GM19351 (cell line): ENCODE measurements around the gene TRMT44.
"Not testable (repeated sequence)": the region's sequence is repeated elsewhere in the genome, so short reads cannot be mapped to it uniquely, and the experiment has no call there.

Experiments
- ATAC-seq: cut with Tn5 transposase; IDR thresholded peaks from one replicate; pipeline ENCODE4 v1.9.1; 2021; ENCODE audit warnings: mild to moderate bottlenecking, moderate library complexity; ENCODE audit not compliant: unreplicated experiment

TRMT44 gene

DNA sequence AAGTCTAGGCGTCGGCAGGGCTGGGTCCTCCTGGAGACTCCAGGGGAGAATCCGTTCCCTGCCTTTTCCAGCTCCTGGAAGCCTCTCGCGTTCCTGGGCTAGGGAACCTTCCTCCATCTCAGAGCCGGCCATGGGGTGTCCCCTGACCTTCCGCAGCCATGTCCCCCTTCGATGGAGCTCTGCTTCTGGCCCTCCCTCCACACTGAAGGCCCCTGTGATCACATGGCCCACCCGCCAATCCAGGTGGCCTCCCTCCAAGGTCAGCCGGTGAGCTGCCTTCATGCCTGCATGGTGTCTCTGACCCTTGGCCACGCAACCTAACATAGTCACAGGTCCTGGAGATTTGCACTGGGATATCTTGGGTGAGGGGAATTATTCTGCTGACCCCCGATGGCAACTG is 69.6 kb downstream of the TRMT44 start:
- ATAC-seq: no peak

DNA sequence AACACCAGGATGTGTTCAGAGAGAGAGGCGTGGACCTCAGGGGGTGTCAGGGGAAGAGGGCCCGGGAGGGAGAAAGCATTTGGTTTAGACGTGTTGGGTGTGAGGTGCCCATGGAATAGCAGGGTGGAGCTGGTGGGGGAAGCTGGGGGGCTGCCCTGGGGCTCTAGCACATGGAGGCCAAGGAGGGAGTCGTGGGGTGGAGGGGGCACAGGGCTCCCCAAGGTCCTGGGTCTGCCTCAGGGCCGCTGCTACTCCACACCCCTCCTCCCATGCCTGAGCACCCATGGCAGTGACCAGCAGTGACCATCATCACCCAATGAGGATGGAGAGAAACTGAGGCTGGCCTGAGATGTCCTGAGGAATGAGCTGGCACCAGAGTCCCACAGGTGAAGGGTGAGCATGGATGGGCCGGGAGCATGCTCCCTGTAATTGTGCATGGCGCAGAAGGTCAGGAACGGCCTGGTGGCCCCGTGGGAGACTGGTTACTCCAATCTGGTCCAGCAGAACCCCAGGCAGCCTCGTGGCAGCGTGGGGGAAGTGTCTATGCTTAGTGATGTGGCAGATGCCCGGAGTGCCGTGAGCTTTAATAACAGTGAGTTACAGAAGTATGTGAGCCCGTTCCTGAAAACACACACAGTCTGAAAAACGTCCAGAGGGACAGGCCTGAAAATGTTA is 70.2 kb downstream of the TRMT44 start:
- ATAC-seq: no peak

DNA sequence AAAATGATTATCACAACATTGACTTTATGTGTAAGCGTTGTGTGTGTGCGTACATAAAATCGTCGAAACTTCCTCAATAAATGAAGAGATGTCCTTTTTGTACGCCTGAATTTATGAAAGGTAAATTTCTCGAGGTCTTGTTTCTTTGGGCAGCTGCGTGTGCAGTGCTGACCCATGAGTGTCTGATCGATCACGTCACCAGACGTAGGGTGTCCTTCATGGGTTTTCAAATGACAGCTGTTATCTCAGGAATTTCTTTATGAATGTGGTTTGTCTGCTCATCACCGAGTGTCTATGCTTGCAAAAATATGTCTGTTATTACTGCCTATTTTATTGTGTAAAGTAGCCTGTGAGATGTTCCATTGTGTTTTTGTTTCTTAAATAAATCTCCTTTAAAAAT is 71.9 kb downstream of the TRMT44 start:
- no peak for ATAC-seq

DNA sequence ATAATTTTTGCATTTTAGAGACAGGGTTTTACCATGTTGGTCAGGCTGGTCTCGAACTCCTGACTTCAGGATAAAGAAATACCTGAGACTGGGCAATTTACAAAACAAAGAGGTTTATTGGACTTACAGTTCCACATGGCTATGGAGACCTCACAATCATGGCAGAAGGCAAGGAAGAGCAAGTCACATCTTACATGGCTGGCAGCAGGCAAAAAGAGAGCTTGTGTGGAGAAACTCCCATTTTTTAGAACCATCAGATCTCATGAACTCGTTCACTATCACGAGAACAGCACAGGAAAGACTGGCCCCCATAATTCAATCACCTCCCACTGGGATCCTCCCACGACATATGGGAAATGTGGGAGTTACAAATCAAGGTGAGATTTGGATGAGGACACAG is 72.5 kb downstream of the TRMT44 start:
- not testable (repeated sequence) for ATAC-seq

DNA sequence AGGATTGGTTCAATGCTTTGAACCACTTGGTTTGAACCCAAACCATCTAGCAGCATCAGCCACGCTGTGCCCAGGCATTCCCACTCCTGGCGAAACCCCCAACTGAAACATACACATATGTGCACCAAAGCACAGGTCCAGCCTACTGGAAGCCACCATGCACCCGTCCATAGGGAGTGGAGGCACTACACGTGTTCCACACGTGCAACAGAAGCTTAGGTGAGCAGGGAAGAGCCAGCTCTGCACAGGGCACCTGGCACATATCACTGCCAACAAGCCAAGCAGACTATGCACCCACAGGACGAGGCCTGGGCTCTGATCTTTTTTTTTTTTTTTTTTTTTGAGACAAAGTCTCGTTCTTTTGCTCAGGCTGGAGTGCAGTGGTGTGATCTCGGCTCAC is 73.4 kb downstream of the TRMT44 start:
- ATAC-seq: no peak

DNA sequence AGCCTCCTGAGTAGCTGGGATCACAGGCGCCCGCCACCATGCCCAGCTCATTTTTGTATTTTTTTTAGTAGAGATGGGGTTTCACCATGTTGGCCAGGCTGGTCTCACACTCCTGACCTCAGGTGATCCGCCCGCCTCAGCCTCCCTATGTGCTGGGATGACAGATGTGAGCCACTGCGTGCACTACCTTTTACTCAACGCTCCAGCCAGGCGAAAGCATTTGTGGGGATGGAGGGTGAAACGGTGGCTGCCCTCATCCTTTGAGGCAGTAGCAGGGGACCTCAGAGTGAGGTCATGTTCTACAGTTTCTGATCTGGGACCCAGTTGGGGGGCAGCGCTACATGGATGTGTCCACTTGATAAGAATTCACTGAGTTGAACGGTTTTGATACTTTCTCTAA is 73.8 kb downstream of the TRMT44 start:
- ATAC-seq: no peak

DNA sequence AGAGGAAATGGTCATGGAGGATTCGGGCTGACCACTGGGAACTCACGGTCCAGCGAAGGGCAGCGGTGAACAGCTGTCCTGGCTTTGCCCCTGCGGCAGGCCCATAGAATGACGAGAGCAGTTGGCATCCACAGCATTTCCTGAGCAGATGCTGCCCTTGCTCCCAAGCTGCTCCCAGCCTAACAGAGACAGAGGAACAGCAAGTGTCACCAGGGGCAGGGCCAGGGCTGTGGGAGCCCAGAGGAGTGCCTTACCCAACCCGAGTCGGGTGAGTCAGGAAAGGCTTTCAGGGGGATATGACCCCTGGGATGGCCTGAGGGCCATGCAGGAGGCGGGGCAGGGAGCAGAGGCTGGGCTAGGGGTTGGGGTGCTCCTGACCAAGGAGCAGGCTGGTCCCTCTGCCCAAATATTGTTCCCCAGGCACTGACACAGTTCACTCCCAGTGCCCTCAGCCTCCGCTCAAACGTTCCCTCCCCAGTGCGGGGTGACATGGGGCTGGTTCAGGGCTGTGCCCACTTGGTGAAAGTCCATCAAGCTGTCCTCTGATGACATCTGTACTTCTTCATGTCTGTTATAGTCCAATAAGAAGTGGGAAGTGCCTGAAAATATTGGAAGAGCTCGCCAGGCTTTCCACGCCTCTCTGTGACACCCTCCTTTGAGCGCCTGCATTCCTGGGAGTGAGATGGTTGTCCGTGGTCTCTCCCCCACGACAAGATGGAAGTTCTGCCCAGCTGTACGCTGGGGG is 74.9 kb downstream of the TRMT44 start:
- ATAC-seq: no peak

DNA sequence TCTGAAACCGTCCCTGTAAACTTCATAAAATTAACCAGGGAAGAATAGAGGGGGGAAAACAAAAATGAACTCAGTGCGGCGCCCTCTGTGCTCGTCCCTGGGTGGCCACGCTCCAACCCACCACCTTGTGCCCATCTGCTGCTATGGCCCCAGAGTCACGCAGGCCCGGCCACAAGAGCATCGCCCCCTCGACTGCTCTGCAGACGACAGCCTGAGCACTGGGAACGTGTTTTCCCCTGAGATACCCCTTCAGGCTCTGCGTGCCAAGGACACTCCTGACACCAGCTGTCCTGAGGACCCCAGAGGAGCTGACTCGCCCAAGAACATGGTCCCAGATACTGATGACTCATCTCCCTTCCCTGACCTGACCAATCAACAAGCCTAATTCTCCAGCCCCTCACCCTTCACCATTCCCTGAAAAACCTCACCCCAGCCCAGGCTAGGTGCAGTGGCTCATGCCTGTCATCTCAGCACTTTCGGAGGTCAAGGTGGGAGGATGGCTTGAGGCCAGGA is 75.5 kb downstream of the TRMT44 start:
- ATAC-seq: no peak

DNA sequence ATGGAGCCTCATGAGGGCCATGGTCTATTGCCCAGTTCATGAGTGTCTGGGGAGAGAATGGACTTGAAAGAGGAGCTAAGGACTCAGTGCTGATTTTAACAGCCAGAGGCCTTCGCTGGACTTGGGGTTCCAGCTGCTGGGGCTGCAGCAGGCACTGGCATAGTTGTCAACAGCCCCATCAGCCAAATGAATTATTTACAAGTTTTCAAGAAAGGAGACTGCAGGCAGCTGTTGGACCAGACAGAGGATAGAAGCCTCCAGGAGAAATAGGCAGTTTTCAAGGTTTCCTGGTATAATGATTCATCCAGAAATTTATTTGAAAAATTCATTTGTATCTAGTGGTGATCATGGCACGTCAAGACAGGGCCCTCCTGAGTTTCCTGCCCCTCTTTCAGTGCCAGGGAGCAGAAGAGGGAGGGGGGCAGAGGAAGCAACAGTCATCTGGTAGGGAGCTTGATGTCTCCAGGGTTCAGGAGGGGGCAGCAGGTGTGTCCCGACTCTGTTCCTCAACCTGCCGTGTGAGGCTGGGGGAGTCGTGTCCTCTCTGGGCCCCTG is 76.5 kb downstream of the TRMT44 start:
- no peak for ATAC-seq

DNA sequence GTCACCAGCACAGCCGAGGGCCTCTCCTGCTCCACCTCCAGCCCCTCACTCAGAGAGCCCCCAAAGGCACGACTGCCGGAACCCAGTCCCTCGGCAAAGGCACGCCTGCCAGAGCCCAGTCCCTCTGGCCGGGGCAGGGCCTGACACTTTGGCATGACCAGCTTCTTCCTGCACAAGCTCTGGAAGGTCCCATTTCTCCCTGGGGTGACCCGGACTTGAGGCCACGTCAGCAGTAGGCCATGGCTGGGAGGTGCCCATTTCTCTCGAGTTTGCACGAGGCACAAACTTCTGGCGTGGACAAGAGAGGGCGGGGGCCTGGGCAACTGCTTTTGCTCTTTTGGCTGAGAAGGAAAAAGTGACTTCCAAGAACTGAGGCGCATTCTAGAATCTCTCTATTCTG is 77.4 kb downstream of the TRMT44 start:
- ATAC-seq: no peak

DNA sequence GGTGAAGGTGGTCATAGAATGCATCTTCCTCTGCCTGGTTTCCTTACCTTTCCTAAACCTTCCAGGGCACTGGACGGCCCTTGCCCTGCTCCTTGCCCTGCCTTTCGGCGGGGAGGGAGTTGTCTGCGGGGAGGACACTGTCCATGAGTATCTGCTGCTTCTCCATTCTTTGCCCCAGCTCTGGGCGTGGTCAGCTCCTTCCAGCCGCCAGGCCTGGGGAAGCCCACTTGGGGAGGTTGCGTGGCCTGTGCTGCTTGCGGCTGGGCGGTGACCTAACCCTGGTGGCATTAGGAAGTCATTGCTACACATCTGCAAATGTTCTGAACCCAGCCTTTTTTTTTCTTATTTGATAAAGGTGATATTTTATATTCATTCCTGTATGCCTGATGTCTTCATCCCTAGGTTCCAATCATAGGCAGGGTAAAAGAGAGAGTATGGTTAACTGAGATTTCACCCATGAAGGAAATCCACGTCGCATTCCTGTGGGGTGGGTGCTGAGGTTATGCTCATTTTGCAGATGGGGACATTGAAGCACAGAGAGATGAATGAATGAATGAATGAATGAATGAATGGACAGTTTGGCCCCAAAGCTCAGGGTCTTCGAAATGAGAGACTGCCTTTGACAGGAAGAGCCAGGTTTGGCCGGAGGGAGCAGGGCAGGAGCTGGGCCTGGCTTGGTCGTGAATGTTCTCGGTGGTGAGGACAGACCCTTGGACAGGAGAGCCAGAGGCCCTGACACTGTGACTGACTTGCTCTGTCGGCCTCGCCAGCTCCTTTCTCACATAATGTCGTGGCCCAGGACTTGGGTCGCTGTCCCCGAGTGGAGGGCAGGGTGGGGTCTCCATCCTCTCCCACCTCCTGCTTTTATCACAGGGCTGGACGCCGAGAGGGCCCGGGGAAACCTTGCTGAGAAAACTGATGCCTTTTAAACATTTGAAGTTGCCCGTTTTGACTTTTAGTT is 81.9 kb downstream of the TRMT44 start:
- ATAC-seq: no peak

DNA sequence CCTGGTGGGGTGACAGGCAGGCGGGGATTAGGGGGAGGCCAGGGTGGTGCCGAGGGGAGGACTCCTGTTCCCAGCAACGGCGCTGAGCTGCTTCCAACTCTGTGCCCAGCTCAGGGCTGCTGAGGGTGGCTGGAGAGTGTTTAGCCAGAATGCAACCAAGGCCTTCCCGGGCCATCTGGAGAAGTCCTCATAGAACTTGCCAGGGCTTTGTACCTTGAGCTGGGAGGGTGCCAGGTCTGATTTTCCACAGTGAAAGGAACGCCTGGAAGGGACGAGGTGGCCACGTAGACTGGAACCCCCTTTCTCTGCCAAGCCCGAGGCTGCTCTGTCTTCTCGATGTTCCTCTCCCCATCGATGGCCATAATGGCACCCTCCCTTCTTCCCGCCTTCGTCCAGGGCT is 82.6 kb downstream of the TRMT44 start:
- no peak for ATAC-seq

DNA sequence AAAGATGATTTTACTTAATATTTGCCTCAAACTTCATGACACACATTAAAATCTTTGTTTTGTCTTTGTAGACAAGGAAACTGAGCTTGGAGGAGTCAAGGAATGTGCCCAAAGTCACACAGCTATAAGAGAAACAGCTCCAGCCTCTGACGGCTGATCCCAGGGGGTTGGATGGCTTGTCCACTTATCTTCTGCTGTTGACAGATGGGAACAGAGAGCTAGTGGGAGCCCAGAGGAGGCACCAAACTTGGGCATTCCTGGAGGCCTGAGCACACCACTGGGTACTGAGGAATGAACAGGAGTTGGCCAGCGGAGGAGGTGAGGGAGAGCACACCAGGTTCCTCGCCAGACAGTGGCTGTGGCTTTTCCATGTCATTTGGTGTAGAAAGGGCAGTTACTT is 83.2 kb downstream of the TRMT44 start:
- no peak for ATAC-seq

DNA sequence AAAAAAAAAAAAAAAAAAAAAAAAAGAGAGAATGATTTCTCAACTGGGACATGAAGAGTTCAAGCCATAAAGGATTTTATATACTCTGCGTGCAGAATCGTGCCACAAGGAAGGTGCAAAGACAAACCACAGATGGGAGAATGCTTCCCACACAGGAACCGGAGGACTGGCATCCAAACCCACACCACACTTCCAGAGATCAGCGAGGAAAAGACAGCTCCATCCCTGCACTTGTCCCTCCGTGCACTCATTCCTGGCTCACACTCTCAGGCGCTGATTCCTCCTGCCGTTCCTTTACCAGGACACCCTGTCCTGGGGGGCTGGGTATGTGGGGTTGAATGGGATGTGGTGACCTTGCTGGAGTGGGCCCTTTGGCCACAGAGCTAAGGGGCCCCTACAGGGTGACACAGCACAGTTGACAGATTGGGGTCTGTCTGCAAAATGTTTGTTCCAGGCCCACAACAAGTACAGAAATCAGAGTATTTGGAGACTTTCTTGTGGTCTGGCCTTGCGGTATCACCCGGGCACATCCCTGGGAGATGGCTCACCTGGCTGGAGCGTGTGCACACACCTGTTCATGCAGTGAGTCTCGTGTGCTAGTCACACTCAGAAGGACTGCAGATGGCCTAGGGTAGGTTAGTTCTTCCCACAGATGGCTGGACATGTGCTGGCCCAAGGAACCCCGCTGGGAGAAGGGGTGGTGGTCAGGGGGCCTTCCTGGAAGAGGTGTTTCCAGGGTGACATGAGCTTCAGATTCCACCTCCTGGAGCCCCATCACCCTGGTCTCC is 84.2 kb downstream of the TRMT44 start:
- no peak for ATAC-seq

DNA sequence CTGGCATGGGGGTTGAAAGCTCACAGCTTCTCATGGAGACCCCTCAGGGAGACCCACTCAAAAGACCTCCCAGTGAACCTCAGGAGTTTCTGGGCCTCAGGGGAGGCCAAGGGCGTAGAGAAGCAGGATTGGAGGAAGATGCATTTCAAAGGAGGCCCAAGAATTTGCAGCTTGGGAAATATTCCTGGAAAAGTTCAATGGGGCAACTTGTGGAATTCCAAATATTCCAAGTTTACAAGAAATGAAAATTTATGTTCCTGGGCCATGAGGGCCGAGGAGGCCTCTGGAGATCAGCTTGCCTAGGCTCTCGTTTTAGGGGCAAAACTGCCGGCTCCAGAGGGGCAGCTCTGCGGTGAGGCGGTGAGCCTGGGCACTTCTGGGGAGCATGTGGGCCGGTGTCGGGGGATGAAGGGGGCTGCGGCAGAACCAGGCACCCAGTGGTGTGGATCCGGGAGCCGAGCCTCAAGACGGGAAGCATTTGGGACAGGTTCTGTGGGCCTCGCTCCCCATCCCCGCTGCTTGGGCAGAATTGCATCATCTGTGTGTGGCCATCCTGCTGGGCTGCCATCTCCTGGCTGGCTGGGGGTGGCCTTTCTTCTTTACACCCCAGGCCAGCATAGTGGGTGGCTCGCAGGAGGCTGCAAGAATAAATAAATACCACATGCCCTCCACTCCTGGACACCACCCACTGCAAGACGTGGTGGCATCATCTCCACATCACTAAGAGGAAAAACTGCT is 85.0 kb downstream of the TRMT44 start:
- no peak for ATAC-seq
